Kidney capillary endothelial cell (primary cell): ENCODE results near the gene STAT3.
A peak's percentile ranks its signal among the peaks of the same experiment; 100 is the strongest.
"Not testable (repeated sequence)": the region's sequence is repeated elsewhere in the genome, so short reads cannot be mapped to it uniquely, and the experiment has no call there.

Experiments
- DNase-seq: peaks from one replicate; pipeline ENCODE4 v3.0.0-alpha.2; 2018; ENCODE audit warnings: low spot score

Gene STAT3

GRCh38 chr17:42380935-42381334 is 7.3 kb downstream of the STAT3 start:
- DNase-seq = no peak

GRCh38 chr17:42378959-42379594 is 9.2 kb downstream of the STAT3 start:
- DNase-seq = no peak

- no peak for DNase-seq
These were observed 9.8 kb downstream of the STAT3 start for GRCh38 chr17:42378359-42378958.

GRCh38 chr17:42373896-42374295 is 14.3 kb downstream of the STAT3 start:
- no peak for DNase-seq

GRCh38 chr17:42372142-42372541 is 16.1 kb downstream of the STAT3 start:
- no peak for DNase-seq

GRCh38 chr17:42368797-42369561 is 19.3 kb downstream of the STAT3 start:
- not testable (repeated sequence) for DNase-seq

GRCh38 chr17:42368310-42368709 is 19.9 kb downstream of the STAT3 start:
- DNase-seq = not testable (repeated sequence)

GRCh38 chr17:42366176-42367023 is 21.8 kb downstream of the STAT3 start:
- not testable (repeated sequence) for DNase-seq

GRCh38 chr17:42365136-42365535 is 23.1 kb downstream of the STAT3 start:
- DNase-seq = no peak

GRCh38 chr17:42363767-42364585 is 24.3 kb downstream of the STAT3 start:
- no peak for DNase-seq

GRCh38 chr17:42363231-42363630 is 25.0 kb downstream of the STAT3 start:
- DNase-seq = no peak

- DNase-seq = no peak
These were observed 25.8 kb downstream of the STAT3 start for GRCh38 chr17:42362245-42362961.

GRCh38 chr17:42361781-42362186 is 26.5 kb downstream of the STAT3 start:
- DNase-seq = no peak

GRCh38 chr17:42360388-42360787 is 27.9 kb downstream of the STAT3 start:
- not testable (repeated sequence) for DNase-seq

GRCh38 chr17:42359133-42359532 is 29.1 kb downstream of the STAT3 start:
- no peak for DNase-seq

- DNase-seq = no peak
These were observed 29.8 kb downstream of the STAT3 start for GRCh38 chr17:42358434-42358833.

- no peak for DNase-seq
These were observed 33.0 kb downstream of the STAT3 start for GRCh38 chr17:42354956-42355843.

GRCh38 chr17:42348104-42348503 is 40.1 kb downstream of the STAT3 start:
- no peak for DNase-seq

GRCh38 chr17:42347606-42348005 is 40.6 kb downstream of the STAT3 start:
- no peak for DNase-seq

- peak; percentile 26 for DNase-seq
These were observed 41.0 kb downstream of the STAT3 start for GRCh38 chr17:42347198-42347597.
